Hepatocyte (in vitro differentiated cells): Measurements from ENCODE around the gene BRAP. TPM values are rescaled to one million over a fixed set of nuclear protein-coding genes. Genes with fewer than 3 reads are reported as not detected.
"Not testable (repeated sequence)": the region's sequence is repeated elsewhere in the genome, so short reads cannot be mapped to it uniquely, and the experiment has no call there.

Experiments used
- DNase-seq: peaks from one replicate; pipeline ENCODE4 v3.0.0-alpha.2; 2016; ENCODE audit warnings: low spot score
- H2AFZ ChIP-seq: fragments of 200-600 bp; sonication (generic); 2 replicates; pipeline ENCODE4 v1.6.0; 2016; ENCODE audit warnings: antibody characterized with exemption, mild to moderate bottlenecking
- H3K27ac ChIP-seq: fragments of 200-600 bp; sonication (generic); 2 replicates; pipeline ENCODE4 v1.5.1; 2016; ENCODE audit warnings: mild to moderate bottlenecking
- H3K27me3 ChIP-seq: fragments of 200-600 bp; sonication (generic); 2 replicates; pipeline ENCODE4 v1.6.1; 2016
- H3K36me3 ChIP-seq: fragments of 200-600 bp; sonication (generic); replicated peaks from 2 replicates; pipeline ENCODE4 v1.5.1; 2016; ENCODE audit warnings: low read depth; ENCODE audit not compliant: insufficient read depth
- H3K4me1 ChIP-seq: fragments of 200-600 bp; sonication (generic); 2 replicates; pipeline ENCODE4 v1.5.1; 2016; ENCODE audit warnings: mild to moderate bottlenecking, moderate library complexity; ENCODE audit not compliant: insufficient read depth
- H3K4me2 ChIP-seq: fragments of 200-600 bp; sonication (generic); 2 replicates; pipeline ENCODE4 v1.6.0; 2016
- H3K4me3 ChIP-seq: fragments of 200-600 bp; sonication (generic); 2 replicates; pipeline ENCODE4 v1.5.1; 2016; ENCODE audit warnings: mild to moderate bottlenecking
- H3K79me2 ChIP-seq: fragments of 200-600 bp; sonication (generic); 2 replicates; pipeline ENCODE4 v1.6.0; 2017; ENCODE audit warnings: mild to moderate bottlenecking
- H3K9me2 ChIP-seq: fragments of 200-600 bp; sonication (generic); replicated peaks from 2 replicates; pipeline ENCODE4 v1.6.0; 2017; ENCODE audit warnings: mild to moderate bottlenecking; ENCODE audit not compliant: insufficient read depth
- H3K9me3 ChIP-seq: fragments of 200-600 bp; sonication (generic); 2 replicates; pipeline ENCODE4 v1.5.1; 2016; ENCODE audit warnings: low read depth, mild to moderate bottlenecking
- H4K20me1 ChIP-seq: fragments of 200-600 bp; sonication (generic); 2 replicates; pipeline ENCODE4 v1.6.0; 2016; ENCODE audit warnings: mild to moderate bottlenecking; ENCODE audit not compliant: insufficient read depth, poor library complexity, severe bottlenecking
- EZH2 ChIP-seq: fragments of 200-600 bp; sonication (generic); IDR thresholded peaks from 2 replicates; pipeline ENCODE4 v1.6.1; 2016; ENCODE audit warnings: antibody characterized with exemption, mild to moderate bottlenecking, borderline replicate concordance
- EZH2phosphoT487 ChIP-seq: fragments of 200-600 bp; sonication (generic); IDR thresholded peaks from one replicate; pipeline ENCODE4 v1.6.1; 2018; ENCODE audit warnings: antibody characterized with exemption, mild to moderate bottlenecking, low read depth, moderate library complexity; ENCODE audit not compliant: unreplicated experiment, severe bottlenecking
- WGBS: methylation state at CpG from one replicate; pipeline ENCODE4 v1.1.6; 2016; ENCODE audit warnings: low lambda C conversion rate; ENCODE audit errors: missing lambda C conversion rate; 5-methylcytosine and 5-hydroxymethylcytosine counted together
- polyA plus RNA-seq: library from polyadenylated mRNA; unstranded; fragments of >200 nt; fragmentation: Nextera tagmentation; extraction: Ambion mirVana; gene quantifications from 2 replicates; pipeline ENCODE4 v1.2.1, GENCODE V29; 2016
- total RNA-seq: library from RNA; depleted of rRNA; stranded (reverse); fragments of >200 nt; gene quantifications from 2 replicates; pipeline ENCODE4 v1.2.3, GENCODE V29; 2014
- TF ChIP-seq, protein P1 (sequence below): fragments of 200-600 bp; sonication (generic); IDR thresholded peaks from 2 replicates; pipeline ENCODE4 v1.5.1; 2016; ENCODE audit warnings: antibody characterized with exemption, mild to moderate bottlenecking; ENCODE audit not compliant: poor library complexity

BRAP gene
- total and polyA plus RNA-seq, 2 experiments from 2014 or later = 13.9 to 16.8 TPM

DNA sequence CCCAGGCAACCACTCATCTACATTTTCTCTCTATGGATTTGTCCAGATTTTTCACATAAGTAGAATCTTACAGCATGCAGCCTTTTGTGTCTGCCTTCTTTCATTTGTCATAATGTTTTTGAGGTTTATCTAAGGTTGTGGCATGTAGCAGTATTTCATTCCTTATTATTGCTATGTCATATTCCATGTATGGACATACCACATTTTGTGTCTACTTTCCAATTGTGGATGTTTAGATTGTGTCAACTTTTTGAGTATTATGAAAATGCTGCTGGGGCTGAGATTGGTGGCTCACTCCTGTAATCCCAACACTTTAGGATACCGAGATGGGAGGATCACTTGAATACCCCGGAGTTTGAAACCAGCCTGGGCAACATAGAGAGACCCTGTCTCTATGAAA is 83.4 kb downstream of the BRAP start:
- peaks cover 31% of the 10 kb centered on the region for H3K79me2 ChIP-seq
- WGBS = 98% methylated on average over 2 of the region's 2 CpGs
- no peak for DNase-seq
- H3K27me3 ChIP-seq = no peaks in the 10 kb centered on the region
- no peaks in the 10 kb centered on the region for H3K36me3 ChIP-seq
- H3K4me2 ChIP-seq = no peak overlapping the region
- H3K9me3 ChIP-seq = no peaks in the 10 kb centered on the region
- TF ChIP-seq EZH2phosphoT487 (no peak), EZH2 (no peak)
- TF ChIP-seq, protein P1, sequence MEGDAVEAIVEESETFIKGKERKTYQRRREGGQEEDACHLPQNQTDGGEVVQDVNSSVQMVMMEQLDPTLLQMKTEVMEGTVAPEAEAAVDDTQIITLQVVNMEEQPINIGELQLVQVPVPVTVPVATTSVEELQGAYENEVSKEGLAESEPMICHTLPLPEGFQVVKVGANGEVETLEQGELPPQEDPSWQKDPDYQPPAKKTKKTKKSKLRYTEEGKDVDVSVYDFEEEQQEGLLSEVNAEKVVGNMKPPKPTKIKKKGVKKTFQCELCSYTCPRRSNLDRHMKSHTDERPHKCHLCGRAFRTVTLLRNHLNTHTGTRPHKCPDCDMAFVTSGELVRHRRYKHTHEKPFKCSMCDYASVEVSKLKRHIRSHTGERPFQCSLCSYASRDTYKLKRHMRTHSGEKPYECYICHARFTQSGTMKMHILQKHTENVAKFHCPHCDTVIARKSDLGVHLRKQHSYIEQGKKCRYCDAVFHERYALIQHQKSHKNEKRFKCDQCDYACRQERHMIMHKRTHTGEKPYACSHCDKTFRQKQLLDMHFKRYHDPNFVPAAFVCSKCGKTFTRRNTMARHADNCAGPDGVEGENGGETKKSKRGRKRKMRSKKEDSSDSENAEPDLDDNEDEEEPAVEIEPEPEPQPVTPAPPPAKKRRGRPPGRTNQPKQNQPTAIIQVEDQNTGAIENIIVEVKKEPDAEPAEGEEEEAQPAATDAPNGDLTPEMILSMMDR = no peak
- H3K27ac ChIP-seq = no peak overlapping the region
- H3K4me3 ChIP-seq = no peak overlapping the region
- H3K9me2 ChIP-seq = no peaks in the 10 kb centered on the region
- H4K20me1 ChIP-seq = peaks cover 5% of the 10 kb centered on the region
- H2AFZ ChIP-seq = no peak overlapping the region
- H3K4me1 ChIP-seq = peaks cover 6% of the 10 kb centered on the region

DNA sequence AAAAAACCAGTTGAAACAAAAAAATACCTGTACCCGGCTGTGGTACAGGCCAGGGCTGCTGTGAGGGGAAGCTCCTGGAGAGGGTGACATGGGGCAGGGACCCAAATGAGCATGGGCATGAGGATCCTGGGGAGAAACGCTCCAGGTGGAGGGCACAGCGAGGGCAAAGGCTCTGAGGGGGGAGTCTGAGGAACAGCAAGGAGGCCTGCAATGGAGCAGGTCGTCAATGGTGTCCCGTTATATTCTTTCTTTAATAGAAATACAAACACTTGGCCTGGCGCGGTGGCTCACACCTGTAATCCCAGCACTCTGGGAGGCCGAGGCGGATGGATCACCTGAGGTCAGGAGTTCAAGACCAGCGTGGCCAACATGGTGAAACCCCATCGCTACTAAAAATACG is 84.8 kb downstream of the BRAP start:
- WGBS = 96% methylated on average over 12 of the region's 12 CpGs
- Histone ChIP-seq H3K79me2 (peaks cover 44% of the 10 kb centered on the region), H3K4me2 (peak overlapping the region; percentile 86), H4K20me1 (peaks cover 19% of the 10 kb centered on the region), H3K4me1 (peaks cover 12% of the 10 kb centered on the region), H3K27ac (peak overlapping the region; percentile 96)
- not testable (repeated sequence) for H3K27me3 ChIP-seq, H3K36me3 ChIP-seq, H3K9me2 ChIP-seq, DNase-seq, H2AFZ ChIP-seq, H3K9me3 ChIP-seq, H3K4me3 ChIP-seq

DNA sequence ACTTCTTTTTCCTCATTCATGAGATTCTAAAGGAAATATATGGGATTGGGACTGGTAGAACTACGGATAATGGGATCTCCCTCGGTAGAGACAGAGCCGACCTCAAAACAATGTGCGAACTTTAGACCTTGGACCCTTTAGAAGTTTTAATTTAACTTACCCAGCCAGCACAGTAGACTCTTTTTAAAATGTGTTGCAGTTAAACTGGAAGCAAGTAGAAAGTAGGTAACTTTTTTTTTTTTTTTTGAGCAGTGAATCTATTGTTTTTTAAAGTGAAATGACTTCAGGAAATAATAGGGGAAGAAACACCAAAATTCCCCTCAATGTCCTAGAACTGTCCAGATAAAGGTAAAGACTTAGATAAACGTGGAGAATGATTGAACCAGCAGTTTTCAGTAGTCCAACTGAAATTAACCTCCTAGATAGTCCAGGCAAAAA is 85.5 kb downstream of the BRAP start:
- H3K4me1 ChIP-seq = peaks cover 19% of the 10 kb centered on the region
- H3K36me3 ChIP-seq = no peaks in the 10 kb centered on the region
- H3K9me2 ChIP-seq = no peaks in the 10 kb centered on the region
- TF ChIP-seq, protein P1 = no peak
- TF ChIP-seq EZH2phosphoT487 (no peak), EZH2 (no peak)
- peak overlapping the region; percentile 21 for H2AFZ ChIP-seq
- DNase-seq = no peak
- peaks cover 52% of the 10 kb centered on the region for H3K79me2 ChIP-seq
- H4K20me1 ChIP-seq = peaks cover 26% of the 10 kb centered on the region
- H3K27me3 ChIP-seq = no peaks in the 10 kb centered on the region
- peak overlapping the region; percentile 96 for H3K27ac ChIP-seq
- WGBS = 11% methylated on average over 5 of the region's 5 CpGs
- peak overlapping the region; percentile 86 for H3K4me2 ChIP-seq
- H3K9me3 ChIP-seq = no peaks in the 10 kb centered on the region
- peak overlapping the region; percentile 94 for H3K4me3 ChIP-seq

DNA sequence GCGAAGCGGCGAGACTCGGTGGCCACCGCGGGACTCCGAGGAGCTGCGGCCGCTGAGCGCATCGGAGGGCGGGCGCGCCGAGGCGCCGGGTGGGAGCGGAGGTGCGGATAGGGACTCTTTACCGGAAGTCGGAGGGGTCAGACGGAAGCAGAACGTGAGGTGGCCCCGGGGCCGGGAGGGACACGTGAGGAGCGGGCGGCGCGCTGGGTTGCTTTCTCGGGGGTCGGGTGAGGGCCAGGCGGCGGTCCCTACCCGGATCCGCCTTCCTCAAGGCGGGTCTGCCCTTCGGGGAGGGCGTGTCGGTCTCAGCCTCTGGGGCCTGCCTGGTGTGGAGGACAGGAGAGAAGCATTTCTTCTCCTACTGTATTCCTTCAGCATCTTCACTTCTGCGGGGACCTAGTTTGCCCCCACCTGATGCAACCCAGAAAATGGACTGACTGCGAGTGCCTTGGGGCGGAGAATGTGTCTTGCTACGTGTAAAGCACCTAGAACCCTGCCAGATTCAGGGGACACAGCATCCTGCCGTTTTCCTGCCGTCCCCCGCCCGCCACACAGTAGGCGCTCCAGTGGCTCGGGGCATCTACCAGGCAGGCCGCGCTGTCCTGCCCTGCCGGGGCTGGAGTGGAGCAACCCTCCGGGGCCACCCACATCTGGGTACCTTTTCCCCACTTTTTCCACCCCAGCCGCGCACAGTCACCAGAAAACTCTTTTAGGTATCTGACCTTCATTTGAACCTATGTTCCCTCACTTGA is 86.1 kb downstream of the BRAP start:
- Histone ChIP-seq H3K36me3 (no peaks in the 10 kb centered on the region), H3K4me2 (peak overlapping the region; percentile 86), H3K27ac (peak overlapping the region; percentile 96), H3K9me3 (no peaks in the 10 kb centered on the region), H3K79me2 (peaks cover 58% of the 10 kb centered on the region), H2AFZ (peak overlapping the region; percentile 21), H3K9me2 (no peaks in the 10 kb centered on the region), H4K20me1 (peaks cover 32% of the 10 kb centered on the region), H3K27me3 (no peaks in the 10 kb centered on the region), H3K4me3 (peak overlapping the region; percentile 94), H3K4me1 (peaks cover 25% of the 10 kb centered on the region)
- 2% methylated on average over 39 of the region's 56 CpGs for WGBS
- DNase-seq = peak; percentile 94
- TF ChIP-seq, protein P1 = no peak
- TF ChIP-seq EZH2phosphoT487 (no peak), EZH2 (no peak)
